Limb (tissue), 2 donors: ENCODE data around the gene MBNL1.

ENCODE experiments used
- DNase-seq, 2 donors: peaks; one replicate each; pipeline ENCODE4 v3.0.0-alpha.2; 2016; ENCODE audit errors: extremely low spot score in 2 of 2

The MBNL1 gene

DNA sequence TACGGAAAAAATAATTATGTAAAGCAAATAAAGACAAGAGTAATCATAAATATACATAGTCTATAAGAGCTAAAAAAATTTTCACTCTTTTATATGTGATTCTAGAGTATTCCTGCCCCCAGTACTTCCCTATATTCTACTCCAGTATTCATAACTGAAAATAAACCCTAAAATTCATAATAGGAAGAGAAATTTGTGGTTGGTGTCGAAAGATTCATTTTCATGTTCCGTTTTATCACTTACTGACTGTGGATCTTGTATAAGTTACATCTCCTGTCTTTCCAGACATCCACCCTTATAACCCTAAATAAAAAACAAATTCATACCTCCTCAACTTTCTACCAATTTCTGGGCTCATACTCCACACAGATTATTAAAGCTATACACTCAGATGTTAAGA, 16.0 kb upstream of the MBNL1 start:
- no peak for DNase-seq

DNA sequence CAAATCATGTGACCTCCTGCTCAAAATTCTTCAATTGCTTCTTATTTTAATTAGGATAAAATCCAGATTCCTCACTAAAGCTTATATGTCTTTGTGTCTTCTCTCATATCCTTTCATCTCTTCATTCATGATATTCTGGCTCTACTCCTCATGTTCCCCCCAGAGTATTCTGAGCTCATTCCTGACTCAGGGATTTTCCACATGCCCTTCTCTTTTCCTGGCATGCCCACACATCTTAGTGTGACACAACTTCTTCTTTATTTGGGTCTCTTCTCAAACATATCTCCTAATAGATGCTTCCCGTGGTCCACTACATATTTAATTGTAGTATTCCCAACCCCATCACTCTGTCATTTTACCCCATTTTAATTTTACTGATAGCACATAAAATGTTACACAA, 15.2 kb upstream of the MBNL1 start:
- DNase-seq: no peak

DNA sequence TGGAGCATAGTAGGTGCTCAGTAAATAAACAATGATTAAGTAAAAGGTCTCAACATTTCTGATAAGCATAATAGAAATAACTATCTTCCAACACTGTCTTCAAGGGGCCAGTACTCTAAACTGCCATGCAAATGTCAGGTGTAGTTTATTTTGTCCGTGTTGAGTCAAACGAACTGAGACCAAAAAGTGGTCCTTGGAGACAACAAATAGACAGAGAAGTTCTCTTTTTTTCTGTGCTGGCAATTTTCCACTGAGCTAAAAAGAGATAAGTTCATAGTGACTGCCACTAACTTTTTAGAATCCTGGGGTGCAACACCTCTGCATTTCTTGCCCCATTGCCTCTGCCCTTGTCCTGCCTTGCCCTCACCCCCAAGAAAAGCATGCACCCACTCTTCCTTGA, 14.7 kb upstream of the MBNL1 start:
- DNase-seq: no peak

DNA sequence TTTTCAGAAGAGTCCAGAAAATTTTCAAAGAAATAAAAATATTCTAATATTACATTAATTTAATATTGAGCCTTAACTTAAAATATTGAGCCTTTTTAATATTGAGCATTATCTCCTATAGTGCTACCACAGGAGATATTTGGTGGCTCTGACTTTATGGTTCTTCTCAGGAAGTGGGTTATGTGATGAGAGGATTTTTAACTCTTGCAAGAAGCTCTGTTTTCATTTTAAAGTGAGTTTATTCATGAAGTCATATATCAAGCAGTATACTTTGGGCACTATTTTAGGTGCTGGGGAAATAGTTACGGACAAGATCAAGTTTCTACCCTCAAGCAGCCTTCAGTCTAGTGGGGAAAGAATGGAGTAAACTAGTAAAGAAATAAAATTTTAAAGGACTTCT, 13.4 kb upstream of the MBNL1 start:
- no peak for DNase-seq

DNA sequence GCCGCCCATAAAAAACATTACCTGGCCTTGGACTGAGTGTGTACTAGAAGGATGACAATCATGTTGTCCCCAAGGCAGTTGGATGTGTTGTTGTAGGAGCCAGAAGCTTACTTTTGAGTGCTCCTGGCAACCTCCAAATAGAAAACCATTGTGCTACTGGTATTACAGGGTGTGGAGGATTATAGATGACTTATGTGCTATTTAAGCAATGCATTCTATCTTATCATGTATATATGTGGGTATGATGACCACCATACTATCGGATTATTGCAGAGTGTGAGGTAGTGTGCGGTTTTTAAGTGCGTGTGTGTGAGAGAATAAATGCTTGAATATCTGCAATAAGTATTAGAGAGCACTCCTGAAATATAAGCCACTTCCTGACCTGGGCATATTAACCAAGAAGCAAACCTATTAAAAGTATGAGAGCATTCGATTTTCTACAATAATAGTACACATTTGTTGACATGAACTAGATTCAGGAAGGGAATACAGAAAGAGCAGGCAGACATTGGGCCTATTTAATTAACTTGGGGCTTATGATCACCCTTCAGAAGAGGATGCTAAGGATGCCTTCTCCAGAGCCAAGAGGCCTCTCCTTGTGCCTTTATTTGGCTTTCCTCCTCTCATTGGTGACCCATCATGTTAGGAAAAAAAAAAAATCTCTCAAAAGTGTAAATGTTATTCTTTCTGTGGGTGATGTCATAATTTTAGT, 11.7 kb upstream of the MBNL1 start:
- DNase-seq: no peak

DNA sequence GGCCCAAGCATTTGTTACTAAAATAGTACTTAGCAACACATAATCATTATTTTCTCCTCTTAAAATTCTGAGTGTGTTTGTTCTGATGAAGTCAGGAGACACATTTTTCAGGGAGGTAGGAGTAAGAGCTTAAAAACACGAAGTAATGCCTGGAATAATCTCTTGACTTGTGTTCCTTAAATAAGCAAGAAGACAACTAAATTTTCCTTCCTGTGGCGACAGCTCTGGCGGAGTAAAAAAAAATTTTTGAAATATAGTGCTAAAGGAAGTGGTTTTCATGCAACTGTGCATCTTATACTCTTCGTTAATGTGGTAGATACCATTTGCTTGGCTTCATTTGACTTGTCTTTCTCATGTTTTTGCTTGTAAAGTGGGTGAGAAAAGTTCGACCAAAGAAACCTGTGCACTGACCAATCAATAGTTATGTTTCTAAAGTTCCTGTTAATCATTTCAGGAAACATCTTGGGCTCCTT, 11.1 kb upstream of the MBNL1 start:
- DNase-seq: no peak

DNA sequence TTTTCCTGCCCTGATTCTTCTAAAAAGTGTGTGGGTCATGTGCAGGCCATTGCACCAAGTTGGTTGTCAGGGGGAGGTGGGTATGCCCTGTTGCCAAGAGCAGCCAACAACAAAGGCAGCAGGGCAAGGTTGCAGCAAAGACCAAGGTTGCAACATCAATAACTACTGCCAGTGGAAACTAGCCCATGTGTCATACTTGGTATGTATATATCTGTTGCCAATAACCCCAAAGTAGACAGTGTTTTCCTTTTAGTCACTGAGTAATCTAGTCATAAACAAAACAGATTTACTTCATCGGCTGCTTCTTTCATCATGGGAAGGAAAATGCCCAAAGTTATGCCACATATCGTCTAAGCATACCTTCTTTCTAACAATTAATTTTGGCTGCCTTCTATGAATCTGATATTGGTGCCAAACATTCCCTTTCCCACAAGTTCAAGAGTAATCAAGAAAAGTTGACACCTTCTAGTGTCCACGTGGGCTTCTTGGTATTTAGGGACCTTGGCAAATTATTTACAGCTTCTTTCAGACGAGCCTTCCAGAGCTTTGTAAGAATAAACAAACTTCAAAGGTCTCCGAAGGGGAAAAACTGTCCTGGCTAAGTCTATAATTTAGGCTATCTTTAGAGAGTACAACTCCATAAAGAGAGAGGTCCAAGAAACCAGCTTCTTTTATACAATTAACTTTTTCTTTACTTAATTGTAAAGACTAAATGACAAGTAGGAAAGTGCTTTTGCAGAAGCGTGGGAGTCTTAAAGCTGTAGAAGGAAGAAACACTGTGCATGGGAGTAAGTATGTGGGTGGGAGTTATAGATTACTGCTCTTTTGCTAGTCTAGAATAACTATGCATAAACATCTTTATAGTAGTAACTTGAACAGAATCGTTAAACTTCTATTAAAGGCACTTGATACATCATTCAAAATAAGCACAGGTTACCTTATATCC, 10.0 kb upstream of the MBNL1 start:
- DNase-seq: no peak

DNA sequence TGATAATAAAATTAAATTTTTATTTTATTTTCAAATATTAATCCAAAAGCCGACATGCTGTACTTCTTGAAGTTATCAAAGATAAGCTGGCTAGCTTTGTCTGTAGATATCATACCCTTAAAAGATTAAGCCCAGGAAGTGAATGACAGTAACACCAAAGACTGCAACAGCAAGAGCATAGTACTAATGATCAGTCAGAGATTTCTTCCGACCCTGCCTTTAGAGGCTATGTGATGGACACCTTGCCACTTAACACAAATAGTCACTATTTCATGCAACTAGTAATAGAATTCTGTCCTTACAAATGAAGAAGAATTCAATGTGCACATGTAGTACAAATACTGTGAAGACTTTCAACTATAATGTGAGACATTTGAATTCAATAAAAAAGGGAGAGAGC, 9.3 kb upstream of the MBNL1 start:
- no peak for DNase-seq

DNA sequence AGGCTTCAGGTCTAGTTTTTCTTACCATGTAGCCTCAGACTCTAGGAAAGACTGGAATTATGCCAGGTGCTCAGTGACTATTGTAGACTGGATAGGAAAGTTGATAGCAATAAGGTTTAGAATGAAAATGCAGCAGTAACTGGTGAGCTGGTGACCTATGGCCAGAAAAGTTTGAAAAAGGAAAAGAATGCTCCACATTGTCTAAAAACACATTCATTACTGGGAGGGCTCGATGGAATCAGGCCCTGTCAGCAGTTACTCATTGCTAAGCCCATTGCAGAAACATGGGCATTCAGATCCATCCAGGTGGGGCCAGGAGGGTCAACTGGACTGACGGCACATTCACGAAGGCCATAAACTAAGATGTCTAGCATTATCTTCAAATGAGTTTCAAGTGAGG, 8.7 kb upstream of the MBNL1 start:
- DNase-seq: no peak

DNA sequence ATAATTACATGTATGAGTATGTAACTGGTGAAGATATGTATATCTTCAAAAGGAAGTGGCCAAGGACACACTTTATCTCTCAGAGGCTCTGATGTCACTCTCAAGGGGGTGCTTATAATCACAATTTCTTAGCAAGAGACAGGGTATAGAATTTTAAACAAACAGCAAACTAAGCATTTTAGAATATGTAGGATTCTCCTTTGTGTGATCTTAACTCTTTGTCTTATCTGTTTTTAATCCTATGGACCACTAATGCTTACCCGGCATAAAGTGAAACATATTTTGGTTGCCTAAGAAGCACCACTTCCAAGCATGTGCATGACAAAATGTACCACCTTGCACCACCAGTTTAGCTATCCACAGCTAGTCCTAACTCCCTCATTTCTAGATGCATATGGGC, 8.2 kb upstream of the MBNL1 start:
- no peak for DNase-seq

DNA sequence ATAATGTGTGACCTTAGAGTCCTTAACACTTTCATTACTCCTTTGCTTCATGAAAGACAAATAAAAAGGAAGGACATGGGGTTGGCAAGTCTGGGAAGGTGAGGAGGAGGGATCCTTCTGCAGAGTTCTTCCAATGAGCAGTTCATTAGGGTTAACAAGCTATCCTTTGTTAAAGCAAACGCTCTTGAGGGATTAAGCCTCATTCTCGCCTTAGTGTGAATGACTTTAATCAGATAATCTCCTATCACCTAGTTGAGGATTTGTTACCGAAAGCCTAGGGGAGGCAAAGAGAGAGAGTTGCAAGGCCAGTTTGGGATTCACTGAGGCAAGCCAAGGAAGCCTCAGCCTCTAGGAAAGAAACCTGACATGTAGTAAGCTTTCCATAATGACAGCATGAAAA, 7.4 kb upstream of the MBNL1 start:
- no peak for DNase-seq

DNA sequence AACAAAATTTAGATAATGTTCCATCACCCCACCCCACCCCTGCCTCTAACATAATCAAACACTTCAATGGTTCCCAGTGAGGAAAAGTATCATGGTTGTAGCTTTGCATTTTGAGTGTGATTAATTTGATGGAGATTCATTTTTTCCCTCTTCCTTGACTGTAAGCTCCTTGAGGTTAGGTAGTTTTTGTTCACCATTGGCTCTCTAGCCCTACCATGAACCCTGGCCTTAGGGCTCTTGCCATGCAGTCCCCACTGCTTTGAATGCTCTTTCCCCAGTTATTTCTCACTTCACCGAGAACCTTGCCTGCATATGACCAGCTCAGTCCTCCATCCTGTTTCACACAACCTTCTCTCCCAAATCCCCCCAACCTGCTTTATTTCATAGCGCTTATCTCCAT, 5.0 kb upstream of the MBNL1 start:
- no peak for DNase-seq

DNA sequence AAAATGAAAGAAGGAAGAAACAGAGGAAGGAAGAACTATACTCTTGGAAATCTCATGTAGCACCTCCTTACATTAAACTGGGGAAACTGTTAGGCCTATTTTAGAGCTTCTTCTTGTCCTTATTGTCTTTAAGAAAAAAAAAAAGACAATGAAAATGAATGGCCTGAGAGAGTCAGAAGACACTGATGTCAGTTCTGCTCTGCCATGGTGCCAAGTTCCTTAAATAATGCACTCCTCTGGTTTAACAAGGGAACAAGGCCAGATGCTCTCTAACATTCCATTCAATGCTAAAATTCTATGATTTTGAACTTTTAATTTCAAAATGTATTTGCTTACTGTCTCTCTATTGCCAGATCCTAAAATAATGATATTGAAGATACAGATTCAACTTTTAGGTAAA, 4.4 kb upstream of the MBNL1 start:
- no peak for DNase-seq

DNA sequence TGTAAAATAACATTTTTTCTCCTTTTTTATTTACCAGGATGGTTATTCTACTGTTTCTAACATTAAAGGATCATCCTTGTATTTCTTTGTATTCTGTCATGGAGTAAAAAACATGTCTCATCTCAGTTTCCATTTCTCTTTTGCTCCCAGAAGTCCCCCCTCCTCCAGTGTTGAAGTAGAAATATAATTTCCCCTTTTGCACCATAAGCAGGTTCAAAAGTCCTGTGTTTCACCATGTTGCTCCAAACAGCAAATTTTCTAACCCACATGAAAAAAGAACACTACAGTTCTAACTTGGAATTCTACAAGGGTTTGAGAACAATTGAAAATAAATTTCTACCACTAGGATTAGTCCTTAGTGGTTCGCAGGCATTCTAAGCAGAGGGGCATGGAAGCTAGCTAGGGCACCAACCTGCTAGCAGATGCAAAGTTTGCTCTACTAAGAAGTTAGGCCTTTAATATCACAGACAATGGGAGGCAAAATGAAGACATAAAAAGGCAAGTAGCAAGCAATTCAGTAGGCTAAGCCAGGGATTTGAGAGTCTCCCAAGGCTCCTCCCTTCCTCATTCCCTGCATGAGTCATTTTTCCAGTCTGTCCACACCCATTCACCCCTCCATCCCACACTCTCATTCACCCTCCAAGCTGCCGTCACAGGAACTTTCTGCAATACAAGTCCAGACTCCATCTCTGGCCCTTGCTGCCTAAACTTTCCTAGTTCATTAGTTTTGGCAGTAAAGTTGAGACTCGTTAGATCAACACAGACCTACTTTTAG, 2.3 kb upstream of the MBNL1 start:
- peak; percentile 54 to 69 for DNase-seq

DNA sequence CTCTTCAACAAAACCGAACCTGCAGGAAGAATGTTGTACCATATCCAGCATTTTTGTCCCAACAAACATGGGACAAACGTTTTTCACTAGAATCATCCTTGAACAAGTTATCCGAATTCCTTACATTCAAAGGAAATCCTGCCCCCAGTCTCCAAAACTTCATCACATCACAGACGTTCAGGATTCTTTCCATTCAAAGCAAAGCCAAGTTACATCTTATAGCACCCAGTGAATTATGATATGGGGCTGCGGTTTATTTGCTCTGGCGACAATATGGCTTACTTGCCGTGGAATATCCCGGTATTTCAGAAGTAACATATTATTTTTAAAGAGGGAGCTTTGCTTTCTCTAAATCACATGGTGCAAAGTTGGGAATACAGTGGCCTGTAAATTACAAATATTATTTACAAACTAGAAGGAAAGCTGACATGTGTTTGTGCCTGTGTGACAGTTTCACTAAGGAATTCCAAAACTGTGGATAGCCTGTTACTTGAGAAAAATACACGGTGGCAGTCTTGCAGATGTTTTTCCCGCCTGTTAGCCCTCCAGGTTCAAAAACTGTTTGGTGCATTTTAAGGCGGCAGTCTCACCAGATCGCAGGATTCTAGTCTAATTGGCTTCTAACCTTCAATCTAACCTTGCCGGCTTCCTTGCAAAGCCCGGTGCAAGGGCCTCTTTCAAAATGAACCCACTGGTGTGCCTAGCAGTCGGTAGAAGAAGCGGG, 736 bp upstream of the MBNL1 start:
- peak in 1 of 2 donors; percentile 52 for DNase-seq

DNA sequence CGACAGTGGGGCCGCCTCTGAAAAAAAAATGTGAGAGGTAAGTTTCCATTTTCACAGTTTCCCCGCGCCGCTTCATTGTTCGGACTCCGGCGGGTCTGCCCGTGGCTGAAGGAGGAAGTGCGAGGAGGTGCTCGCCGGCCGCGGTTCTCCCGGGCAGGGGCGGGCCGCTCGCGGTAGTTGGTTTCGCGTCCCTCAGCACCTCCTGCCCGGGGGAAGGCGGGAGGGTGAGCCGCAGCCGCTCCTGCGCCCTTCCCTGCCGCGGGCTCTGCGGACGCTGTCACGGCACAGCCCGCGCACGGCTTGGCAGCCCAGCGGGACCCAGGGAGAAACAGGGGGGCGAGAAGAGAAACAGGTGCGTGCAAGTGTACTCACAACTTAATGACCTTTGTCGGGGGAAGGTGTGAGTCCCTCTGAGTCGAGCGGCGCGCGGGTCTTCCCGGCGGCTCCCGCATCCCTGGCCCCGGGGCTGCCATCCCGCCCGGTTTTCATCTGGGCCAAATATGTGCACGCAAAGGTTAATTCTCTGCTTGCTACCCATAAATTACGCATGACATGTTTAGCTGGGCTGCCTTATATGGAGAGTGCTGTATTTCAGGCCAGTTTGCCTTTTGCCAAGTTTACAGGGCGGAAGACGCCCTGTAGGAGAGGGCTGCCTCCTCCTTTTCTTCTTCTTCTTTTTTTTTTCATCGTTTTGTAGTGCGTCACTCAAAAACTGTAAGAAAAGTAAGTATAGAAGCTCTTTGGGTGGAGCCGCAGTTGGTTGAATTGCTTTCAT, 514 bp downstream of the MBNL1 start:
- DNase-seq: peak; percentile 82

DNA sequence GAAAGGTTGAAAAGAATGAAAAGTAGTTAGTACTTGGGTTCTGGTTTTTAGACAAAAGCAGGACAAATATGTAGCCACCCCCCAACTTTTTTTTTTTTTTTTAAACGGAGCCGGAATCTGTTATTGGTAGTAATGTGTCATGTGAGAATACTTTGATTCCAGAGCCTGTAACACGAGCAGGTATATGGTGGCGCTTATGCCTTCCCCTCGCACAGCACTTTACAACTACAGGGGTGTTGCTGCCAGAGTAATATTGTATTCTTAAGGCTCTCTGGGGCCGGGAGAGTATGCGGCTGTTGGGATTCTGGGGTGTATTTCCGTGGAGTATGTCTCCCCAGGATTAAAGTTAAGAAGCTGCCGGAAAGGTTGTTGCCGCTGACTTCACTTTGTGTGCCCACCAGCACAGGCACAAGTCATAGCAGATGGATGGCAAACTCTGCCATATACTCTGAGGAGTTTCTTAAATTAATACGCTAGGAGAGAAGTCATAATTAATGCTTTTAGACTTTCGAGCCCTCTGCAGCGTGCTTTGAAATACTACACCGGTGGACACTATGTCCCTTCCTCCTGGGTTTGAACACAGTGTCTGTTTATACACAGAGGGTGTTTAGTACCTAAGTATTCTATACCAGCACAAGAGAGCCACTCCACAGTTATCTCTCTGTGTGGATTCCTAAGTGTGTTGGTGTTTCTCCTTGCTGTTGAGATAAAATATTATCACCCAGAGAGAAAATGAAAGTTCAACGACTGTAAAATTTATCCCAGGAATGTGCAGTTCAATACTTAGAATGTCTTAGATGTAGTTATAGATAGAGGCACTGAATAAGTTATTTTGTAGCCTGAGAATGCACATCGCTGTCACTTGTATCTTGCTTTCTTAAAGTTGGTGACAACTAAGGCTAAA, 1.4 kb downstream of the MBNL1 start:
- peak; percentile 63 to 70 for DNase-seq

DNA sequence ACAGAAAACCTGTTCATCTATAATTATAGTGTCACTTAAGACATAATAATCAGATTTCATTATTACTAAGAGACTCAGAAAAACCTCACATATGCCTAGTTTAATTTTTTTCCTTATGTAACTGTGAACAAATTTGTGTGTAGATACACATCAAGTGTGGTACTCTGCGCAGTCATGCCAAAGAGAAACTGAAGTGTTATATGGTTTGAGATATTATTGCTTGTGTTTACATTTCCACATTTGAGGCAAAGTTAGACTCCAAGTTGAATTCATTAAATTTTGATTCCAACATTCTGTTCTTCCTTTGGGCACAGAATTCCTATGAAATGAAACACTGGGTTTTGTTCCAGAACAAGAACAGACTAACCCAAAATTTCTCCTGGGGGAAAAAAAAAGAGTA, 2.2 kb downstream of the MBNL1 start:
- DNase-seq: no peak

DNA sequence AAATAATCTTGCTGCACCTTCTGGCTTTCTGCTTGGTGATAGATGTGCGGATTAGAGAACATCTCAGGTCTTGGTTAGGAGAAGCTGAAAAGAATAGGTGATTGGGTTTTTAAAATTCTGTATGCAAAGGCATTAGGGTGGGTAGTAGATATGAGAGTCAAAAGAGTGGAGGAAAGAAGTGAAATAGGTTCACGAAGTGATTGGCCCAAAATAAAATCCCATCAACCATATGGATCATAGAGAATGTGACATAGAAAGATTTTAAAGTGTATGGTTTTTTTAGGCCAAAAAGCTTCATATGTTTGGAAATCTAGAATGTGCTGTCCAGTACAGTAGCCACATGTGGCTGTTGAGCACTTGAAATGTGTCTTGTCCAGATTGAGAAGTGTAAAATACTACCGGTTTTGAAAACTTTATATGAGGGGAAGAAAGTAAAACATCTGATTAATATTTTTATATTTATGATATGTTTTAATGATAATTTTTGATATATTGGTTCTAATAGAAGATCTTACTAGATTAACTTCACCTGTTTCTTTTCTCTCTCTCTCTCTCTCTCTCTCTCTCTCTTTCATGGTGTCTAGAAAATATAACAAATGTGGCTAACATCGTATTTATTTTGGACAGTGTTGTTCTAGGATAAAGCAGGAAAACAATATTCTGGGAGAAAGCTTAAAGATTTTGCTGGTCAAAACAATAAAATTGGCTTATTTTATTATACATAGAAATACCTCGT, 2.9 kb downstream of the MBNL1 start:
- DNase-seq: no peak
